Measurements from ENCODE around the gene THSD4. TPM values are rescaled to one million over a fixed set of nuclear protein-coding genes. Genes with fewer than 3 reads are reported as not detected.

THSD4 gene
- total RNA-seq, 4 donors from 2014 or later = 16.6 to 25.3 (median 24.1) TPM

- WGBS = 55% methylated on average over 3 of the region's 3 CpGs
- no peak for DNase-seq (ENCODE audit: low spot score in 2 of 2)
- H3K27ac ChIP-seq = no peak overlapping the region
- no peak for TF ChIP-seq POLR2A (IDR thresholded peaks at IDR 0.05)
- H3K27me3 ChIP-seq = no peaks in the 10 kb centered on the region
- no peak overlapping the region for H3K4me3 ChIP-seq
- peaks cover 3% of the 10 kb centered on the region for H3K9me3 ChIP-seq
- H3K36me3 ChIP-seq = no peaks in the 10 kb centered on the region
- no peaks in the 10 kb centered on the region for H3K4me1 ChIP-seq
These were observed 443.8 kb downstream of the THSD4 start for GRCh38 chr15:71559098-71559497.

- no peak for DNase-seq (ENCODE audit: low spot score in 2 of 2)
- TF ChIP-seq POLR2AphosphoS5 (IDR thresholded peaks at IDR 0.05) (no peak), POLR2A (IDR thresholded peaks at IDR 0.05) (no peak), EP300 (IDR thresholded peaks at IDR 0.05) (no peak), CTCF (IDR thresholded peaks at IDR 0.05) (no peak)
- Histone ChIP-seq H3K4me3 (no peak overlapping the region), H3K36me3 (no peaks in the 10 kb centered on the region), H3K4me1 (no peaks in the 10 kb centered on the region), H3K27ac (no peak overlapping the region), H3K27me3 (no peaks in the 10 kb centered on the region), H3K9me3 (peaks cover 3% of the 10 kb centered on the region)
- 59% methylated on average over 3 of the region's 3 CpGs for WGBS
These were observed 444.3 kb downstream of the THSD4 start for GRCh38 chr15:71559616-71560015.

GRCh38 chr15:71562251-71562650 lies 447.0 kb downstream of the THSD4 start:
- Histone ChIP-seq H3K36me3 (no peaks in the 10 kb centered on the region), H3K27ac (no peak overlapping the region), H3K4me1 (no peaks in the 10 kb centered on the region), H3K27me3 (no peaks in the 10 kb centered on the region), H3K4me3 (no peak overlapping the region), H3K9me3 (peaks cover 2% of the 10 kb centered on the region)
- TF ChIP-seq POLR2AphosphoS5 (IDR thresholded peaks at IDR 0.05) = no peak
- TF ChIP-seq CTCF (IDR thresholded peaks at IDR 0.05) = no peak
- no peak for TF ChIP-seq EP300 (IDR thresholded peaks at IDR 0.05)
- no peak for TF ChIP-seq POLR2A (IDR thresholded peaks at IDR 0.05)
- DNase-seq (ENCODE audit: low spot score in 2 of 2) = no peak
- 72% methylated on average over 5 of the region's 5 CpGs for WGBS

- DNase-seq (ENCODE audit: low spot score in 2 of 2) = no peak
- H3K4me1 ChIP-seq = no peaks in the 10 kb centered on the region
- WGBS = 47% methylated on average over 1 of the region's 1 CpG
- no peak for TF ChIP-seq POLR2A (IDR thresholded peaks at IDR 0.05)
- TF ChIP-seq CTCF (IDR thresholded peaks at IDR 0.05) = no peak
- TF ChIP-seq EP300 (IDR thresholded peaks at IDR 0.05) = no peak
- no peak for TF ChIP-seq POLR2AphosphoS5 (IDR thresholded peaks at IDR 0.05)
- H3K9me3 ChIP-seq = no peaks in the 10 kb centered on the region
- H3K36me3 ChIP-seq = no peaks in the 10 kb centered on the region
- H3K27ac ChIP-seq = no peak overlapping the region
- H3K4me3 ChIP-seq = no peak overlapping the region
- no peaks in the 10 kb centered on the region for H3K27me3 ChIP-seq
These were observed 448.9 kb downstream of the THSD4 start for GRCh38 chr15:71564217-71564616.

GRCh38 chr15:71565006-71565405 lies 449.7 kb downstream of the THSD4 start:
- Histone ChIP-seq H3K36me3 (no peaks in the 10 kb centered on the region), H3K27me3 (no peaks in the 10 kb centered on the region), H3K9me3 (no peaks in the 10 kb centered on the region), H3K4me3 (no peak overlapping the region), H3K27ac (no peak overlapping the region), H3K4me1 (no peaks in the 10 kb centered on the region)
- DNase-seq (ENCODE audit: low spot score in 2 of 2) = no peak
- WGBS = 77% methylated on average over 1 of the region's 1 CpG
- no peak for TF ChIP-seq POLR2A (IDR thresholded peaks at IDR 0.05)
- TF ChIP-seq CTCF (IDR thresholded peaks at IDR 0.05) = no peak
- no peak for TF ChIP-seq EP300 (IDR thresholded peaks at IDR 0.05)
- no peak for TF ChIP-seq POLR2AphosphoS5 (IDR thresholded peaks at IDR 0.05)

GRCh38 chr15:71565631-71566160 lies 450.4 kb downstream of the THSD4 start:
- WGBS = 61% methylated on average over 3 of the region's 3 CpGs
- Histone ChIP-seq H3K4me1 (no peaks in the 10 kb centered on the region), H3K36me3 (no peaks in the 10 kb centered on the region), H3K9me3 (no peaks in the 10 kb centered on the region), H3K4me3 (no peak overlapping the region), H3K27me3 (no peaks in the 10 kb centered on the region), H3K27ac (no peak overlapping the region)
- no peak for DNase-seq (ENCODE audit: low spot score in 2 of 2)
- TF ChIP-seq POLR2A (IDR thresholded peaks at IDR 0.05) = no peak
- TF ChIP-seq CTCF (IDR thresholded peaks at IDR 0.05) = no peak
- TF ChIP-seq POLR2AphosphoS5 (IDR thresholded peaks at IDR 0.05) = no peak

Measured in suprapubic skin (tissue), 4 donors.